GM21825 (cell line): ENCODE results near the gene MIEN1.
"Not testable (repeated sequence)": the region's sequence is repeated elsewhere in the genome, so short reads cannot be mapped to it uniquely, and the experiment has no call there.

Experiments used
- ATAC-seq: cut with Tn5 transposase; IDR thresholded peaks from one replicate; pipeline ENCODE4 v1.9.1; 2021; ENCODE audit warnings: mild to moderate bottlenecking, moderate library complexity; ENCODE audit not compliant: unreplicated experiment

Gene MIEN1

GRCh38 chr17:39756380-39757079 lies 26.2 kb upstream of the MIEN1 start:
- no peak for ATAC-seq

GRCh38 chr17:39755554-39756379 lies 25.4 kb upstream of the MIEN1 start:
- ATAC-seq = peak; percentile 19

- no peak for ATAC-seq
Observed at GRCh38 chr17:39754958-39755553, 24.7 kb upstream of the MIEN1 start.

- peak; percentile 53 for ATAC-seq
Observed at GRCh38 chr17:39754161-39754957, 24.0 kb upstream of the MIEN1 start.

GRCh38 chr17:39753514-39754160 lies 23.3 kb upstream of the MIEN1 start:
- ATAC-seq = peak; percentile 21

GRCh38 chr17:39752241-39752881 lies 22.0 kb upstream of the MIEN1 start:
- no peak for ATAC-seq

GRCh38 chr17:39751637-39752036 lies 21.3 kb upstream of the MIEN1 start:
- no peak for ATAC-seq

GRCh38 chr17:39751016-39751543 lies 20.7 kb upstream of the MIEN1 start:
- ATAC-seq = no peak

GRCh38 chr17:39750131-39751015 lies 20.0 kb upstream of the MIEN1 start:
- ATAC-seq = no peak

GRCh38 chr17:39748444-39749034 lies 18.2 kb upstream of the MIEN1 start:
- not testable (repeated sequence) for ATAC-seq

GRCh38 chr17:39747745-39748144 lies 17.4 kb upstream of the MIEN1 start:
- no peak for ATAC-seq

GRCh38 chr17:39746145-39746461 lies 15.8 kb upstream of the MIEN1 start:
- no peak for ATAC-seq

- no peak for ATAC-seq
Observed at GRCh38 chr17:39745335-39746144, 15.2 kb upstream of the MIEN1 start.

- ATAC-seq = no peak
Observed at GRCh38 chr17:39744836-39745215, 14.5 kb upstream of the MIEN1 start.

- no peak for ATAC-seq
Observed at GRCh38 chr17:39744075-39744835, 13.9 kb upstream of the MIEN1 start.

- ATAC-seq = no peak
Observed at GRCh38 chr17:39742856-39743436, 12.6 kb upstream of the MIEN1 start.
